Liver (tissue), 9 donors: ENCODE measurements around the gene KERA. TPM values are rescaled to one million over a fixed set of nuclear protein-coding genes. Genes with fewer than 3 reads are reported as not detected.

Experiments
- DNase-seq: peaks from one replicate; pipeline ENCODE4 v3.0.0-alpha.2; 2017; ENCODE audit warnings: low spot score
- H3K27ac ChIP-seq, 2 donors: one replicate each; pipeline ENCODE4 v1.7.0; 2013; ENCODE audit warnings: inconsistent platforms in 2 of 2, low read length in 2 of 2, control low read depth in 1 of 2, low read depth in 1 of 2, mild to moderate bottlenecking in 1 of 2
- H3K27me3 ChIP-seq, 4 donors: one replicate each; pipeline versions ENCODE4 v1.6.1 to v1.7.0; 2013; ENCODE audit warnings: low read length in 3 of 4, inconsistent platforms in 1 of 4, mild to moderate bottlenecking in 1 of 4, moderate library complexity in 1 of 4; ENCODE audit not compliant: control insufficient read depth in 4 of 4, insufficient read depth in 4 of 4
- H3K36me3 ChIP-seq, 4 donors: one replicate each; pipeline versions ENCODE4 v1.6.1 to v1.7.0; 2013; ENCODE audit warnings: low read length in 3 of 4, mild to moderate bottlenecking in 3 of 4, low read depth in 1 of 4, moderate library complexity in 1 of 4; ENCODE audit not compliant: control insufficient read depth in 4 of 4, insufficient read depth in 3 of 4
- H3K4me1 ChIP-seq, 4 donors: one replicate each; pipeline versions ENCODE4 v1.6.1 to v1.7.0; 2013; ENCODE audit warnings: low read length in 3 of 4, mild to moderate bottlenecking in 3 of 4, moderate library complexity in 1 of 4; ENCODE audit not compliant: control insufficient read depth in 4 of 4, insufficient read depth in 4 of 4
- H3K4me3 ChIP-seq, 3 donors: one replicate each; pipeline versions ENCODE4 v1.6.1 to v1.7.0; 2013; ENCODE audit warnings: low read length in 3 of 3, control low read depth in 1 of 3, low read depth in 1 of 3, mild to moderate bottlenecking in 1 of 3
- H3K9ac ChIP-seq, 2 donors: one replicate each; pipeline ENCODE4 v1.7.0; 2013; ENCODE audit warnings: low read length in 2 of 2, mild to moderate bottlenecking in 2 of 2, moderate library complexity in 2 of 2, control low read depth in 1 of 2, low read depth in 1 of 2
- H3K9me3 ChIP-seq, 4 donors: one replicate each; pipeline versions ENCODE4 v1.6.1 to v1.7.0; 2013; ENCODE audit warnings: low read length in 3 of 4; ENCODE audit not compliant: control insufficient read depth in 4 of 4
- ATF3 ChIP-seq: IDR thresholded peaks from 2 replicates; pipeline ENCODE4 v1.6.1; 2016; ENCODE audit warnings: antibody characterized with exemption
- EGR1 ChIP-seq, 2 donors: IDR thresholded peaks; 2 replicates each; pipeline ENCODE4 v1.6.1; 2016 to 2018; ENCODE audit warnings: antibody characterized with exemption in 2 of 2, low read depth in 2 of 2
- FOXA1 ChIP-seq: IDR thresholded peaks from 2 replicates; pipeline ENCODE4 v1.6.1; 2016; ENCODE audit warnings: antibody characterized with exemption
- FOXA2 ChIP-seq: IDR thresholded peaks from 2 replicates; pipeline ENCODE4 v1.6.1; 2016; ENCODE audit warnings: antibody characterized with exemption
- GABPA ChIP-seq, 2 donors: IDR thresholded peaks in 1 of 2; conservative IDR thresholded peaks in 1 of 2; 2 replicates each; pipeline ENCODE4 v1.6.1; 2016; ENCODE audit warnings: antibody characterized with exemption in 2 of 2, mild to moderate bottlenecking in 1 of 2, moderate library complexity in 1 of 2
- HNF4G ChIP-seq: IDR thresholded peaks from 2 replicates; pipeline ENCODE4 v1.6.1; 2016; ENCODE audit warnings: antibody characterized with exemption
- MAX ChIP-seq: IDR thresholded peaks from 2 replicates; pipeline ENCODE4 v1.6.1; 2016; ENCODE audit warnings: antibody characterized with exemption
- NR2F2 ChIP-seq: IDR thresholded peaks from 2 replicates; pipeline ENCODE4 v1.6.1; 2016; ENCODE audit warnings: antibody characterized with exemption
- RAD21 ChIP-seq, 2 donors: IDR thresholded peaks; 2 replicates each; pipeline ENCODE4 v1.6.1; 2016; ENCODE audit warnings: antibody characterized with exemption in 2 of 2, mild to moderate bottlenecking in 2 of 2
- REST ChIP-seq: IDR thresholded peaks from 2 replicates; pipeline ENCODE4 v1.6.1; 2016; ENCODE audit warnings: antibody characterized with exemption, mild to moderate bottlenecking
- RXRA ChIP-seq, 2 donors: IDR thresholded peaks; 2 replicates each; pipeline ENCODE4 v1.6.1; 2017 to 2018; ENCODE audit warnings: antibody characterized with exemption in 2 of 2, mild to moderate bottlenecking in 1 of 2
- SP1 ChIP-seq: IDR thresholded peaks from 2 replicates; pipeline ENCODE4 v1.6.1; 2018; ENCODE audit warnings: antibody characterized with exemption, mild to moderate bottlenecking
- TAF1 ChIP-seq: conservative IDR thresholded peaks from 2 replicates; pipeline ENCODE4 v1.6.1; 2016; ENCODE audit warnings: antibody characterized with exemption, mild to moderate bottlenecking
- YY1 ChIP-seq: IDR thresholded peaks from 2 replicates; pipeline ENCODE4 v1.6.1; 2016; ENCODE audit warnings: antibody characterized with exemption, mild to moderate bottlenecking
- ZBTB33 ChIP-seq: IDR thresholded peaks from 2 replicates; pipeline ENCODE4 v1.6.1; 2016; ENCODE audit warnings: antibody characterized with exemption
- WGBS: extraction: QIAGEN DNeasy Blood & Tissue Kit; methylation state at CpG from one replicate; pipeline ENCODE4 v1.1.7; 2013; 5-methylcytosine and 5-hydroxymethylcytosine counted together
- polyA plus RNA-seq, 2 donors: library from polyadenylated mRNA; stranded (reverse) in 1 of 2; unstranded in 1 of 2; fragments of 200-250 nt in 1 of 2; fragments of >200 nt in 1 of 2; fragmentation: Nextera tagmentation in 1 of 2; extraction: Ambion mirVana in 1 of 2; gene quantifications; one replicate each; pipeline versions ENCODE4 v1.2.1 to v1.2.3, GENCODE V29; 2013 to 2015
- total RNA-seq, 2 donors: library from RNA; depleted of rRNA; stranded (reverse); fragments of >200 nt; gene quantifications; one replicate each; pipeline ENCODE4 v1.2.3, GENCODE V29; 2014
- donor health status: healthy.
- donor health status: healthy.
- donor health status: healthy.
- donor health status: healthy.
- donor health status: healthy.

Gene KERA
- total and polyA plus RNA-seq, 4 donors: not detected

- 35% methylated on average over 1 of the region's 1 CpG for WGBS
- DNase-seq: no peak
- no peak overlapping the region for H3K9ac ChIP-seq
- TF ChIP-seq YY1 (no peak), RAD21 (IDR thresholded peaks at IDR 0.05) (no peak), HNF4G (no peak), ATF3 (no peak), NR2F2 (no peak), ZBTB33 (no peak), FOXA2 (no peak), MAX (no peak), SP1 (no peak), REST (no peak)
- peaks cover 0 to 10% (median 0%) of the 10 kb centered on the region in 4 donors for H3K27me3 ChIP-seq
- no peak overlapping the region for H3K27ac ChIP-seq
- H3K4me1 ChIP-seq: no peaks in the 10 kb centered on the region
- H3K36me3 ChIP-seq: no peaks in the 10 kb centered on the region
- no peak overlapping the region for H3K4me3 ChIP-seq
- H3K9me3 ChIP-seq: no peaks in the 10 kb centered on the region
These were observed 20.7 kb upstream of the KERA start for GRCh38 chr12:91078501-91078900.

GRCh38 chr12:91077228-91077954, 19.6 kb upstream of the KERA start:
- H3K27me3 ChIP-seq: peaks cover 0 to 10% (median 0%) of the 10 kb centered on the region in 4 donors
- H3K4me3 ChIP-seq: no peak overlapping the region
- no peak for DNase-seq
- no peak overlapping the region for H3K9ac ChIP-seq
- no peaks in the 10 kb centered on the region for H3K4me1 ChIP-seq
- H3K36me3 ChIP-seq: no peaks in the 10 kb centered on the region
- no peak overlapping the region for H3K27ac ChIP-seq
- 67% methylated on average over 5 of the region's 5 CpGs for WGBS
- TF ChIP-seq FOXA1 (no peak), TAF1 (no peak), RXRA (IDR thresholded peaks at IDR 0.05) (no peak), MAX (no peak), GABPA (IDR thresholded peaks at IDR 0.05 in 1 of 2, conservative IDR thresholded peaks at IDR 0.05 in 1 of 2) (no peak), FOXA2 (no peak), HNF4G (no peak), EGR1 (IDR thresholded peaks at IDR 0.05; ENCODE audit: low read depth in 2 of 2) (no peak), ZBTB33 (no peak), NR2F2 (no peak)
- H3K9me3 ChIP-seq: no peaks in the 10 kb centered on the region
